H1 (cell line): Measurements from ENCODE around the gene KIR2DL1. TPM values are rescaled to one million over a fixed set of nuclear protein-coding genes. Genes with fewer than 3 reads are reported as not detected.

ENCODE experiments used
- CTCF ChIA-PET: fragments of 300-600 bp; sonication (Branson Sonifier 250); formaldehyde crosslinking; loops from one replicate; lab custom pipeline; 2021; ENCODE audit not compliant: partially characterized antibody; lab: Charles Lee
- POLR2A ChIA-PET: fragments of 300-600 bp; sonication (Branson Sonifier 250); formaldehyde crosslinking; loops from one replicate; lab custom pipeline; 2021; ENCODE audit warnings: inconsistent platforms; ENCODE audit not compliant: partially characterized antibody; lab: Charles Lee
- DNase-seq, 2 experiments: peaks; one replicate each; pipeline versions ENCODE4 v3.0.0 to v3.0.0-alpha.2; 2010 to 2022; ENCODE audit warnings: low spot score in 2 of 2, low read depth in 1 of 2, mixed read lengths in 1 of 2
- FAIRE-seq: peaks from 2 replicates; lab custom pipeline; 2011; peaks lifted over from hg19 to GRCh38; lab: Jason Lieb, UNC
- H2AFZ ChIP-seq: 2 replicates; pipeline ENCODE4 v1.8.1; 2012; ENCODE audit warnings: low read length, inconsistent platforms
- H2AK5ac ChIP-seq: 2 replicates; pipeline ENCODE4 v1.6.1; 2013; ENCODE audit warnings: low read depth, low read length
- H2BK120ac ChIP-seq: replicated peaks from 2 replicates; pipeline ENCODE3; 2013; ENCODE audit warnings: low read depth, low read length, inconsistent platforms
- H2BK12ac ChIP-seq: 2 replicates; pipeline ENCODE4 v1.6.1; 2013; ENCODE audit warnings: low read depth, low read length
- H2BK15ac ChIP-seq: 2 replicates; pipeline ENCODE4 v1.6.1; 2013; ENCODE audit warnings: low read length
- H2BK20ac ChIP-seq: 2 replicates; pipeline ENCODE4 v1.6.1; 2013; ENCODE audit warnings: low read length
- H2BK5ac ChIP-seq: 2 replicates; pipeline ENCODE4 v1.6.1; 2013; ENCODE audit warnings: low read depth, low read length
- H3K14ac ChIP-seq: 2 replicates; pipeline ENCODE4 v1.6.1; 2013; ENCODE audit warnings: inconsistent platforms; ENCODE audit not compliant: insufficient read length
- H3K18ac ChIP-seq: 2 replicates; pipeline ENCODE4 v1.6.1; 2013; ENCODE audit warnings: low read length; ENCODE audit errors: extremely low read depth
- H3K23ac ChIP-seq: 2 replicates; pipeline ENCODE4 v1.6.1; 2013; ENCODE audit warnings: inconsistent platforms; ENCODE audit not compliant: insufficient read length
- H3K23me2 ChIP-seq: 2 replicates; pipeline ENCODE4 v1.6.1; 2013; ENCODE audit warnings: low read depth, low read length
- H3K27ac ChIP-seq: 2 replicates; pipeline ENCODE4 v1.6.1; 2011; ENCODE audit warnings: low read depth, low read length, inconsistent platforms
- H3K27me3 ChIP-seq, 4 experiments: replicated peaks in 1 of 4; 1 replicate in 1 of 4; 2 replicates in 3 of 4; pipeline versions ENCODE4 v1.6.1 to v1.8.1; 2011 to 2013; ENCODE audit warnings: low read length in 3 of 4, mild to moderate bottlenecking in 3 of 4, inconsistent platforms in 2 of 4, mixed read lengths in 2 of 4, moderate library complexity in 1 of 4; ENCODE audit not compliant: control insufficient read depth in 3 of 4, insufficient read depth in 3 of 4; ENCODE audit errors: extremely low read depth in 1 of 4
- H3K36me3 ChIP-seq, 4 experiments: 2 replicates each; pipeline versions ENCODE4 v1.6.1 to v1.8.1; 2011 to 2013; ENCODE audit warnings: mild to moderate bottlenecking in 4 of 4, low read length in 3 of 4, moderate library complexity in 2 of 4, control low read depth in 1 of 4, inconsistent platforms in 1 of 4; ENCODE audit not compliant: insufficient read depth in 4 of 4, control insufficient read depth in 2 of 4
- H3K4ac ChIP-seq: replicated peaks from 2 replicates; pipeline ENCODE3; 2013; ENCODE audit warnings: low read length, low read depth, mixed read lengths, inconsistent platforms; ENCODE audit not compliant: insufficient read length
- H3K4me1 ChIP-seq, 4 experiments: replicated peaks in 1 of 4; 1 replicate in 1 of 4; 2 replicates in 3 of 4; pipeline versions ENCODE4 v1.6.1 to v1.8.1; 2011 to 2013; ENCODE audit warnings: low read length in 3 of 4, inconsistent platforms in 2 of 4, mixed read lengths in 1 of 4; ENCODE audit not compliant: insufficient read depth in 4 of 4, control insufficient read depth in 3 of 4
- H3K4me2 ChIP-seq, 2 experiments: 2 replicates each; pipeline versions ENCODE4 v1.6.1 to v1.8.1; 2011 to 2013; ENCODE audit warnings: low read depth in 2 of 2, low read length in 2 of 2, control low read depth in 1 of 2, inconsistent platforms in 1 of 2, mild to moderate bottlenecking in 1 of 2; ENCODE audit not compliant: insufficient read depth in 1 of 2
- H3K4me3 ChIP-seq, 4 experiments: fragments of 200-600, 300-600 bp in 1 of 4; sonication (generic), shearing (Covaris generic), sonication (Bioruptor Twin) in 1 of 4; 2 replicates each; pipeline versions ENCODE4 v1.5.1 to v1.8.1; 2011 to 2016; ENCODE audit warnings: low read length in 4 of 4, low read depth in 3 of 4, control low read depth in 2 of 4, inconsistent platforms in 2 of 4, mild to moderate bottlenecking in 2 of 4, mixed read lengths in 1 of 4, moderate library complexity in 1 of 4; ENCODE audit not compliant: insufficient read depth in 2 of 4; ENCODE audit errors: extremely low read depth in 1 of 4
- H3K56ac ChIP-seq: replicated peaks from 2 replicates; pipeline ENCODE3; 2013; ENCODE audit warnings: low read depth, mild to moderate bottlenecking, mixed read lengths, low read length, inconsistent platforms; ENCODE audit not compliant: insufficient read length
- H3K79me1 ChIP-seq: 2 replicates; pipeline ENCODE4 v1.6.1; 2013; ENCODE audit warnings: low read depth, low read length, control low read depth
- H3K79me2 ChIP-seq, 2 experiments: 2 replicates each; pipeline versions ENCODE4 v1.6.1 to v1.8.1; 2012 to 2013; ENCODE audit warnings: low read length in 2 of 2, mild to moderate bottlenecking in 2 of 2, inconsistent platforms in 1 of 2; ENCODE audit not compliant: insufficient read depth in 2 of 2, control insufficient read depth in 1 of 2
- H3K9ac ChIP-seq, 4 experiments: replicated peaks in 1 of 4; 1 replicate in 1 of 4; 2 replicates in 3 of 4; pipeline versions ENCODE4 v1.6.1 to v1.8.1; 2011 to 2013; ENCODE audit warnings: low read depth in 3 of 4, low read length in 3 of 4, control low read depth in 2 of 4, mild to moderate bottlenecking in 2 of 4, moderate library complexity in 2 of 4, inconsistent platforms in 1 of 4; ENCODE audit errors: extremely low read depth in 1 of 4
- H3K9me3 ChIP-seq, 2 experiments: 2 replicates each; pipeline versions ENCODE4 v1.6.1 to v1.8.1; 2012 to 2013; ENCODE audit warnings: mild to moderate bottlenecking in 2 of 2, moderate library complexity in 2 of 2, control low read depth in 1 of 2, inconsistent platforms in 1 of 2, low read depth in 1 of 2, low read length in 1 of 2, mixed read lengths in 1 of 2; ENCODE audit not compliant: insufficient read depth in 2 of 2
- H4K20me1 ChIP-seq, 2 experiments: replicated peaks in 1 of 2; 2 replicates each; pipeline versions ENCODE3 to v1.8.1; 2011 to 2013; ENCODE audit warnings: inconsistent platforms in 2 of 2, low read length in 2 of 2, mild to moderate bottlenecking in 1 of 2; ENCODE audit not compliant: insufficient read depth in 2 of 2, control insufficient read depth in 1 of 2
- H4K5ac ChIP-seq: 2 replicates; pipeline ENCODE4 v1.6.1; 2013; ENCODE audit warnings: low read length, low read depth, mixed read lengths, inconsistent platforms; ENCODE audit not compliant: insufficient read length
- H4K8ac ChIP-seq: 2 replicates; pipeline ENCODE4 v1.8.0; 2013; ENCODE audit warnings: mild to moderate bottlenecking, moderate library complexity, low read length, inconsistent platforms; ENCODE audit not compliant: insufficient read depth; ENCODE audit errors: extremely low read depth
- H4K91ac ChIP-seq: replicated peaks from 2 replicates; pipeline ENCODE3; 2013; ENCODE audit warnings: low read length, mixed read lengths, inconsistent platforms; ENCODE audit not compliant: insufficient read length
- CBX8 ChIP-seq: fragments of 300-800, 300-1000 bp; sonication (generic); IDR thresholded peaks from 2 replicates; pipeline ENCODE4 v1.7.1; 2016; ENCODE audit warnings: low read depth, low read length, borderline replicate concordance
- CHD2 ChIP-seq: IDR thresholded peaks from 2 replicates; pipeline ENCODE4 v1.6.1; 2012; ENCODE audit warnings: low read length, improper control_type of control experiment
- CREB1 ChIP-seq: IDR thresholded peaks from 2 replicates; pipeline ENCODE4 v1.6.1; 2012; ENCODE audit warnings: inconsistent platforms
- CTBP2 ChIP-seq: IDR thresholded peaks from 2 replicates; pipeline ENCODE4 v1.7.0; 2011; ENCODE audit warnings: borderline replicate concordance, mild to moderate bottlenecking, moderate library complexity, mixed read lengths, low read length; ENCODE audit not compliant: insufficient read depth, insufficient read length
- JUND ChIP-seq: IDR thresholded peaks from 2 replicates; pipeline ENCODE4 v1.6.1; 2011; ENCODE audit warnings: mild to moderate bottlenecking, improper control_type of control experiment, low read length
- RFX5 ChIP-seq: IDR thresholded peaks from 2 replicates; pipeline ENCODE4 v1.6.1; 2011; ENCODE audit warnings: low read depth, low read length, improper control_type of control experiment, borderline replicate concordance
- RXRA ChIP-seq: IDR thresholded peaks from 2 replicates; pipeline ENCODE4 v1.6.1; 2011; ENCODE audit warnings: low read depth, mild to moderate bottlenecking, low read length, moderate library complexity; ENCODE audit not compliant: insufficient read depth
- SIX5 ChIP-seq: IDR thresholded peaks from 2 replicates; pipeline ENCODE4 v1.6.1; 2011; ENCODE audit warnings: mild to moderate bottlenecking, low read depth, low read length
- SP2 ChIP-seq: IDR thresholded peaks from 2 replicates; pipeline ENCODE4 v1.6.1; 2012; ENCODE audit warnings: mild to moderate bottlenecking, low read length, inconsistent platforms
- TCF12 ChIP-seq: IDR thresholded peaks from 2 replicates; pipeline ENCODE4 v1.6.1; 2011; ENCODE audit warnings: low read depth, mild to moderate bottlenecking, low read length
- TEAD4 ChIP-seq: IDR thresholded peaks from 2 replicates; pipeline ENCODE4 v1.6.1; 2012; ENCODE audit warnings: low read depth, low read length, inconsistent platforms, mixed read lengths
- YY1 ChIP-seq: IDR thresholded peaks from 2 replicates; pipeline ENCODE4 v1.6.1; 2011; ENCODE audit warnings: low read depth, mild to moderate bottlenecking, low read length
- WGBS, 2 experiments: shearing (Covaris generic) in 1 of 2; methylation state at CpG; one replicate each; pipeline versions ENCODE4 v1.1.6 to v1.1.7; 2013 to 2015; ENCODE audit warnings: low lambda C conversion rate in 2 of 2, mixed read lengths in 2 of 2, inconsistent platforms in 1 of 2, low coverage in 1 of 2, missing lambda C conversion rate in 1 of 2; ENCODE audit not compliant: insufficient replicate concordance in 2 of 2, insufficient coverage in 1 of 2, insufficient read length in 1 of 2; ENCODE audit errors: extremely low coverage in 1 of 2, missing lambda C conversion rate in 1 of 2; 5-methylcytosine and 5-hydroxymethylcytosine counted together
- polyA plus RNA-seq, 7 experiments: library from polyadenylated mRNA; depleted of rRNA in 3 of 7; stranded (reverse) in 5 of 7; unstranded in 2 of 7; fragments of >200 nt in 5 of 7; fragments of 200-250 nt in 2 of 7; gene quantifications; 1 replicate in 5 of 7; 2 replicates in 1 of 7; 4 replicates in 1 of 7; pipeline versions ENCODE4 v1.2.1 to v1.2.3, GENCODE V29; 2011 to 2013; ENCODE audit warnings: missing spikeins in 2 of 7, mixed read lengths in 2 of 7
- total RNA-seq: library from RNA; stranded (reverse); fragmentation: NEBNext Ultra II Directional; extraction: Animal tissue kit (Norgen Biotek cat#: 25700); gene quantifications from 2 replicates; pipeline ENCODE4 v1.2.1, GENCODE V29; 2021
- TF ChIP-seq, protein P1 (sequence below): IDR thresholded peaks from 2 replicates; pipeline ENCODE4 v1.6.1; 2012; ENCODE audit warnings: inconsistent platforms
- TF ChIP-seq, protein P2 (sequence below): IDR thresholded peaks from 2 replicates; pipeline ENCODE4 v1.6.1; 2012; ENCODE audit warnings: low read length, inconsistent platforms

The KIR2DL1 gene
- total and polyA plus RNA-seq, 2 of the 8 experiments (the other 6 are each of a cell fraction or from before 2014, with no cell fraction given): not detected

DNA sequence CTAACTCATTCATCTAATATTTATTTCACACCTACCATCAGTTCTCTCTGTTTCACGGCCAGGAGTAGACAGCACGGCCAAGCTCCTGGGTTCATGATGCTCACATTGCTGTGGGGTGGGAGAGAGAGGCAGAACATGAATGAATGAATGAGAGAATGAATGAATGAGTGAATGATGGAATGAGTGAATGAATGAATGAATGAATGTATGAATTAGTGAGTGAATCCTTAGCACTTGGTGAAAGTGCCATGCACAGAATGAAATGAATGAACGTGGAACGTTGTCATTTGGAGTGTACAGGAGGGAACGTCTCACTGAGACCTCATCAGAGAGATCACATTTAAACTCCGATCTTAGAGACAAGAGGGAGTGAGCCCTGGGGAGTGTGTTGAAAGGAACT is 21.9 kb downstream of the KIR2DL1 start:
- Histone ChIP-seq H2AK5ac (no peak overlapping the region), H4K5ac (no peak overlapping the region), H4K20me1 (no peaks in the 10 kb centered on the region), H3K4me3 (no peak overlapping the region), H3K79me2 (no peaks in the 10 kb centered on the region), H3K36me3 (no peaks in the 10 kb centered on the region), H2AFZ (no peak overlapping the region), H3K4me1 (no peaks in the 10 kb centered on the region), H3K23me2 (no peaks in the 10 kb centered on the region), H2BK15ac (no peak overlapping the region), H3K23ac (no peak overlapping the region), H2BK120ac (no peak overlapping the region), H3K56ac (no peak overlapping the region), H2BK20ac (no peak overlapping the region), H4K91ac (no peak overlapping the region), H4K8ac (no peak overlapping the region), H3K9ac (no peak overlapping the region), H2BK12ac (no peak overlapping the region), H3K9me3 (peaks cover 55 to 68% of the 10 kb centered on the region in 2 experiments), H3K27me3 (no peaks in the 10 kb centered on the region), H2BK5ac (no peak overlapping the region), H3K14ac (no peak overlapping the region), H3K4me2 (no peak overlapping the region), H3K4ac (no peak overlapping the region), H3K18ac (no peak overlapping the region), H3K27ac (no peak overlapping the region), H3K79me1 (no peaks in the 10 kb centered on the region)
- CTCF ChIA-PET: no interaction called here
- WGBS, 2 experiments: 78% methylated on average over 6 of the region's 6 CpGs; no CpG with 5 or more reads in 1 of the 2 experiments
- POLR2A ChIA-PET: no interaction called here
- DNase-seq (no peak), FAIRE-seq (no peak)
- TF ChIP-seq TCF12: no peak
- no peak for TF ChIP-seq CHD2
- TF ChIP-seq YY1: no peak
- TF ChIP-seq CREB1: no peak
- TF ChIP-seq SIX5: no peak
- no peak for TF ChIP-seq JUND
- no peak for TF ChIP-seq CBX8
- TF ChIP-seq, protein P1, sequence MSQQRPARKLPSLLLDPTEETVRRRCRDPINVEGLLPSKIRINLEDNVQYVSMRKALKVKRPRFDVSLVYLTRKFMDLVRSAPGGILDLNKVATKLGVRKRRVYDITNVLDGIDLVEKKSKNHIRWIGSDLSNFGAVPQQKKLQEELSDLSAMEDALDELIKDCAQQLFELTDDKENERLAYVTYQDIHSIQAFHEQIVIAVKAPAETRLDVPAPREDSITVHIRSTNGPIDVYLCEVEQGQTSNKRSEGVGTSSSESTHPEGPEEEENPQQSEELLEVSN: no peak
- TF ChIP-seq, protein P2, sequence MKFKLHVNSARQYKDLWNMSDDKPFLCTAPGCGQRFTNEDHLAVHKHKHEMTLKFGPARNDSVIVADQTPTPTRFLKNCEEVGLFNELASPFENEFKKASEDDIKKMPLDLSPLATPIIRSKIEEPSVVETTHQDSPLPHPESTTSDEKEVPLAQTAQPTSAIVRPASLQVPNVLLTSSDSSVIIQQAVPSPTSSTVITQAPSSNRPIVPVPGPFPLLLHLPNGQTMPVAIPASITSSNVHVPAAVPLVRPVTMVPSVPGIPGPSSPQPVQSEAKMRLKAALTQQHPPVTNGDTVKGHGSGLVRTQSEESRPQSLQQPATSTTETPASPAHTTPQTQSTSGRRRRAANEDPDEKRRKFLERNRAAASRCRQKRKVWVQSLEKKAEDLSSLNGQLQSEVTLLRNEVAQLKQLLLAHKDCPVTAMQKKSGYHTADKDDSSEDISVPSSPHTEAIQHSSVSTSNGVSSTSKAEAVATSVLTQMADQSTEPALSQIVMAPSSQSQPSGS: no peak
- TF ChIP-seq RXRA: no peak
- TF ChIP-seq RFX5: no peak
- TF ChIP-seq TEAD4: no peak
- no peak for TF ChIP-seq CTBP2
- TF ChIP-seq SP2: no peak
